Natural killer cell (primary cell): Measurements from ENCODE around the gene IVD. TPM values are rescaled to one million over a fixed set of nuclear protein-coding genes. Genes with fewer than 3 reads are reported as not detected.

ENCODE experiments used
- ATAC-seq, 3 donors: fragments of 150-1000 bp in 2 of 3; fragments of 200-7000 bp in 1 of 3; cut with Tn5 transposase; 1 replicate in 1 of 3; 2 replicates in 2 of 3; pipeline ENCODE4 v1.10.0; 2021; ENCODE audit warnings: mild to moderate bottlenecking in 2 of 3, moderate library complexity in 2 of 3
- DNase-seq, 2 donors: peaks; one replicate each; pipeline versions ENCODE4 v3.0.0 to v3.0.0-alpha.2; 2013 to 2021; ENCODE audit warnings: mixed read lengths in 1 of 2
- H3K27ac ChIP-seq: one replicate; pipeline ENCODE4 v1.5.1; 2013; ENCODE audit warnings: mild to moderate bottlenecking, low read length
- H3K27me3 ChIP-seq: one replicate; pipeline ENCODE4 v1.6.1; 2013; ENCODE audit warnings: low read length; ENCODE audit not compliant: control insufficient read depth, insufficient read depth
- H3K36me3 ChIP-seq: one replicate; pipeline ENCODE4 v1.6.1; 2013; ENCODE audit warnings: low read length; ENCODE audit not compliant: control insufficient read depth, insufficient read depth
- H3K4me1 ChIP-seq: one replicate; pipeline ENCODE4 v1.6.1; 2013; ENCODE audit warnings: low read length; ENCODE audit not compliant: control insufficient read depth, insufficient read depth
- H3K4me3 ChIP-seq: one replicate; pipeline ENCODE4 v1.5.1; 2013; ENCODE audit warnings: low read length
- H3K9me3 ChIP-seq: one replicate; pipeline ENCODE4 v1.6.1; 2013; ENCODE audit warnings: low read length; ENCODE audit not compliant: control insufficient read depth, insufficient read depth
- H3K27ac Mint-ChIP-seq, 2 donors: one replicate each; pipeline ENCODE4 v1.8.0; 2022; ENCODE audit warnings: mild to moderate bottlenecking in 2 of 2, mixed read lengths in 2 of 2, moderate library complexity in 1 of 2
- H3K27me3 Mint-ChIP-seq, 2 donors: one replicate each; pipeline ENCODE4 v1.8.0; 2022; ENCODE audit warnings: low read depth in 2 of 2, mixed read lengths in 2 of 2
- H3K36me3 Mint-ChIP-seq: one replicate; pipeline ENCODE4 v1.8.0; 2022; ENCODE audit warnings: mixed read lengths
- H3K4me1 Mint-ChIP-seq, 2 donors: one replicate each; pipeline ENCODE4 v1.8.0; 2022; ENCODE audit warnings: mixed read lengths in 2 of 2
- H3K4me3 Mint-ChIP-seq: one replicate; pipeline ENCODE4 v1.8.0; 2022; ENCODE audit warnings: mild to moderate bottlenecking, moderate library complexity, mixed read lengths
- H3K9me3 Mint-ChIP-seq, 2 donors: one replicate each; pipeline ENCODE4 v1.8.0; 2022; ENCODE audit warnings: mixed read lengths in 2 of 2
- CTCF ChIP-seq: fragments of 200-600 bp; IDR thresholded peaks from one replicate; pipeline ENCODE4 v1.8.0; 2022; ENCODE audit warnings: antibody characterized with exemption
- whole genome bisulfite sequencing: methylation state at CpG from one replicate; pipeline ENCODE4 v1.1.7; 2013; ENCODE audit warnings: missing lambda C conversion rate; ENCODE audit not compliant: insufficient coverage; 5-methylcytosine and 5-hydroxymethylcytosine counted together
- intact Hi-C: fragments of 100-400 bp; cut with micrococcal nuclease; formaldehyde crosslinking; loops from one replicate; pipeline ENCODE4 v1.14.2; 2022
- total RNA-seq, 4 donors: library from RNA; stranded (reverse); fragments of 120-200 nt in 1 of 4; gene quantifications; one replicate each; pipeline versions ENCODE4 v1.2.3 to v1.2.4, GENCODE V29; 2013 to 2022

Gene IVD
- total RNA-seq, 3 donors from 2014 or later (not counting 1 experiment from before 2014, with no cell fraction given): 56.2 to 76.8 (median 67.3) TPM

DNA sequence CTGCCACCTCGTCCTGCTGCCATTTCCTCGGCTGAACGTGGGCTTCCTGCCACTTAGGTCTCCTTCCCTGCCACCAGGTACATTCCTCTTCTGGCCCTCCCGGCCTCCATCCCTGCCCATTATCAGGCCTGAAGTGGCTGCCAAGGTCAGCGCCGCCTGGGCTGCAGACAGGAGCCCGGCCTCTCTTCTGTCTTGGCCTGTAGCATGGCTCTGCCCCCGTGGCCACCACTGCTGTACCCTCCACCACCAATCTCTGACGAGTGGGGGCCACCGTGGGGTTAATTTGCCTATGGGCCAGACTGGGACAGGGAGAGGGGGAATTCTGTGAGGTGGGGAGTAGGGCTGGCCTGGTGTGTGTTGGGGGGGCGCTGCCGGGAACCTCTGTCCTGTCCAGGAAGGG lies 33.1 kb downstream of the IVD start:
- Histone ChIP-seq H3K27ac (no peak overlapping the region), H3K4me1 (peaks cover 49% of the 10 kb centered on the region), H3K9me3 (no peaks in the 10 kb centered on the region), H3K36me3 (no peaks in the 10 kb centered on the region), H3K27me3 (peaks cover 30% of the 10 kb centered on the region), H3K4me3 (no peak overlapping the region)
- ATAC-seq (no peak), DNase-seq (peak in 1 of 2 donors; percentile 19)
- H3K4me1 Mint-ChIP-seq: peaks cover 34 to 64% of the 10 kb centered on the region in 2 donors
- WGBS: 76% methylated on average over 12 of the region's 12 CpGs
- H3K27ac Mint-ChIP-seq: peak overlapping the region in 1 of 2 donors; percentile 48
- H3K27me3 Mint-ChIP-seq: peaks cover 13 to 27% of the 10 kb centered on the region in 2 donors
- no peaks in the 10 kb centered on the region for H3K9me3 Mint-ChIP-seq
- intact Hi-C loops: no loop called here
- no peaks in the 10 kb centered on the region for H3K36me3 Mint-ChIP-seq
- no peak overlapping the region for H3K4me3 Mint-ChIP-seq
- TF ChIP-seq CTCF: no peak

GRCh38 chr15:40439461-40439959 lies 33.9 kb downstream of the IVD start:
- Mint-ChIP-seq H3K36me3 (no peaks in the 10 kb centered on the region), H3K27me3 (peaks cover 13 to 24% of the 10 kb centered on the region in 2 donors), H3K27ac (peak overlapping the region; percentile 70 to 82), H3K4me1 (peaks cover 36 to 72% of the 10 kb centered on the region in 2 donors), H3K9me3 (no peaks in the 10 kb centered on the region), H3K4me3 (peak overlapping the region; percentile 95)
- DNase-seq (no peak), ATAC-seq (no peak)
- Histone ChIP-seq H3K9me3 (no peaks in the 10 kb centered on the region), H3K4me1 (peaks cover 51% of the 10 kb centered on the region), H3K36me3 (no peaks in the 10 kb centered on the region), H3K27ac (no peak overlapping the region), H3K4me3 (no peak overlapping the region), H3K27me3 (peaks cover 30% of the 10 kb centered on the region)
- 18% methylated on average over 15 of the region's 15 CpGs for WGBS
- no peak for TF ChIP-seq CTCF
- intact Hi-C loops: no loop called here

DNA sequence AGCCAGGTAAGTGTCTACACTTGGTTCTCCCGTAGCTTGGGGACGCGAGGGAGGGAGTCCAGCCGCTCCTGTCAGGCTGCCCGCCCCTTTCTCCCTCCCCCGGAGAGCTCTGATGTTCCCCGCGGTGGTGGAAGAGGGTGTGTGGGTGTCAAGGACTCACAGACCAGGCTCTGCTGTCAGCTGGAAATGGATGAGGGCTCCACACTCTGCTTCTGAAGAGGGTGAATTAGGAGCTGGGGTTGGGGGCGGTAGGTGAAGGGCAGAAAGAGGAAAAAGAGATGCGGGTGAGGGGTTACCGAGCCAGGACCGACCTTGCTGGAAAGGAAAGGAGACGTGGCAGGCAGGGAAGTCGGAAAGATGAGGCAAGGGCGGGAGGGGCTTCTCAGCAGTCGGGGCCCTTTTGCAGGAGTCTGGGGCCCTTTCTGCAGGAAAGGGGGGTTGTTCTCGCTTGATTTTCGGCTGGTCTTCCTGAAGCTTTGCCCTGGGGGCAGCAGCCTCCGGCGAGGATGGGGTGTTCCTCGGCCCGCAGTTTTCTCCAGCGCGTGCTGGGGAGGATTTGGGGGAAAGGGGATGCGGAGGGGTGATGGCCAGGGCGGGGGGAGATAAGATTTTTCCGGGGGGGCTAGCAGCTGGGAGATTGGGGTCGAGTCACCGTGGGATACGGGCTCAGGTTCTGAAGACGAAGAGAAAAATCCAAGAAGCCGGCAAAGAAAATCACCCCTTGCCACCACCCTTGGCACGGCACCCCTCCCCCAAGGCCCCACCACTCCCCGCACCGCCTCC lies 34.6 kb downstream of the IVD start:
- no peaks in the 10 kb centered on the region for H3K9me3 Mint-ChIP-seq
- intact Hi-C loops: loop anchor here (5.0 kb wide), 1 partner anchor 67 kb away; no protein-coding TSS in a partner anchor
- H3K36me3 Mint-ChIP-seq: no peaks in the 10 kb centered on the region
- H3K27me3 Mint-ChIP-seq: peaks cover 13 to 24% of the 10 kb centered on the region in 2 donors
- H3K4me1 Mint-ChIP-seq: peaks cover 43 to 78% of the 10 kb centered on the region in 2 donors
- under 1% methylated on average over 34 of the region's 35 CpGs for WGBS
- Histone ChIP-seq H3K27ac (no peak overlapping the region), H3K9me3 (no peaks in the 10 kb centered on the region), H3K4me3 (peak overlapping the region; percentile 49), H3K27me3 (peaks cover 27% of the 10 kb centered on the region), H3K36me3 (no peaks in the 10 kb centered on the region), H3K4me1 (peaks cover 50% of the 10 kb centered on the region)
- DNase-seq (peak in 1 of 2 donors; percentile 53), ATAC-seq (peak in 1 of 3 donors; percentile 3)
- H3K27ac Mint-ChIP-seq: peak overlapping the region; percentile 70 to 82
- no peak for TF ChIP-seq CTCF
- peak overlapping the region; percentile 95 for H3K4me3 Mint-ChIP-seq
